ENCODE results near the gene MYO5A.

DNA sequence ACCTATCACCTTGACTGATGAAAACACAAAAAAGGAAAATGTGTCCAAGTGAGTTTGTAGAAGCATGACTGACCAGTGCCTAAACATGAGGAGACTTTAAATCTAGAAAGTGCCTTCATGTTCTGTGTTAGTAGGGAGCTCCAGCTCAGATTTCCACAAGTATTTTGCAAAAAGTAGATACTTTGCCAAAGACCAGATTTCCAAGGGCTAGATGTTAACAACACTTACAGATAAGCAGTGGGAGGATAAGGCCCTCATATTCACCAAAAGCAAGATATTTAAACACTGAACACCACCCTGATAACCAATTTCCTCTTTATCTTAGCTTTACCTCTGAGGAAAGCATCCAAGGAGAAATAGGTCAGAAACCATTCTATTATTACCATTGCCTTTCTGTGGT is 91.0 kb downstream of the MYO5A start:
- TF ChIP-seq CTCF (IDR thresholded peaks at IDR 0.05; ENCODE audit: insufficient read depth, low read length) (no peak), SPI1 (IDR thresholded peaks at IDR 0.05; ENCODE audit: borderline replicate concordance, low read depth) (no peak)
- TF ChIP-seq, protein P1, sequence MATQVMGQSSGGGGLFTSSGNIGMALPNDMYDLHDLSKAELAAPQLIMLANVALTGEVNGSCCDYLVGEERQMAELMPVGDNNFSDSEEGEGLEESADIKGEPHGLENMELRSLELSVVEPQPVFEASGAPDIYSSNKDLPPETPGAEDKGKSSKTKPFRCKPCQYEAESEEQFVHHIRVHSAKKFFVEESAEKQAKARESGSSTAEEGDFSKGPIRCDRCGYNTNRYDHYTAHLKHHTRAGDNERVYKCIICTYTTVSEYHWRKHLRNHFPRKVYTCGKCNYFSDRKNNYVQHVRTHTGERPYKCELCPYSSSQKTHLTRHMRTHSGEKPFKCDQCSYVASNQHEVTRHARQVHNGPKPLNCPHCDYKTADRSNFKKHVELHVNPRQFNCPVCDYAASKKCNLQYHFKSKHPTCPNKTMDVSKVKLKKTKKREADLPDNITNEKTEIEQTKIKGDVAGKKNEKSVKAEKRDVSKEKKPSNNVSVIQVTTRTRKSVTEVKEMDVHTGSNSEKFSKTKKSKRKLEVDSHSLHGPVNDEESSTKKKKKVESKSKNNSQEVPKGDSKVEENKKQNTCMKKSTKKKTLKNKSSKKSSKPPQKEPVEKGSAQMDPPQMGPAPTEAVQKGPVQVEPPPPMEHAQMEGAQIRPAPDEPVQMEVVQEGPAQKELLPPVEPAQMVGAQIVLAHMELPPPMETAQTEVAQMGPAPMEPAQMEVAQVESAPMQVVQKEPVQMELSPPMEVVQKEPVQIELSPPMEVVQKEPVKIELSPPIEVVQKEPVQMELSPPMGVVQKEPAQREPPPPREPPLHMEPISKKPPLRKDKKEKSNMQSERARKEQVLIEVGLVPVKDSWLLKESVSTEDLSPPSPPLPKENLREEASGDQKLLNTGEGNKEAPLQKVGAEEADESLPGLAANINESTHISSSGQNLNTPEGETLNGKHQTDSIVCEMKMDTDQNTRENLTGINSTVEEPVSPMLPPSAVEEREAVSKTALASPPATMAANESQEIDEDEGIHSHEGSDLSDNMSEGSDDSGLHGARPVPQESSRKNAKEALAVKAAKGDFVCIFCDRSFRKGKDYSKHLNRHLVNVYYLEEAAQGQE (IDR thresholded peaks at IDR 0.05; ENCODE audit: insufficient replicate concordance, low read depth): no peak
